Adrenal gland (tissue), 5 donors: ENCODE measurements around the gene CDH4.

Source experiments
- CTCF ChIP-seq, 6 experiments: fragments of 450-650 bp in 4 of 6; fragments of 200-600 bp in 2 of 6; sonication (generic) in 1 of 6; IDR thresholded peaks; 1 replicate in 5 of 6; 2 replicates in 1 of 6; pipeline versions ENCODE4 v1.5.1 to v1.8.0; 2016 to 2021; ENCODE audit warnings: antibody characterized with exemption in 6 of 6, mild to moderate bottlenecking in 2 of 6, moderate library complexity in 1 of 6
- POLR2A ChIP-seq, 2 donors: fragments of 450-650 bp; IDR thresholded peaks; one replicate each; pipeline ENCODE4 v1.6.1; 2017; ENCODE audit warnings: antibody characterized with exemption in 2 of 2, mild to moderate bottlenecking in 2 of 2, moderate library complexity in 1 of 2
- donor health status: DM: no; HTN: no; CAD: no.

- TF ChIP-seq CTCF (IDR thresholded peaks at IDR 0.05) (no peak), POLR2A (IDR thresholded peaks at IDR 0.05) (no peak)
These were observed 697.9 kb downstream of the CDH4 start for GRCh38 chr20:61949714-61950640.
